GM12801 (cell line): ENCODE data around the gene CPVL.

Experiments
- CTCF ChIP-seq: IDR thresholded peaks from one replicate; pipeline ENCODE4 v1.5.1; 2011; ENCODE audit warnings: control low read depth; ENCODE audit not compliant: insufficient read length; ENCODE audit errors: extremely low read depth

Gene CPVL

DNA sequence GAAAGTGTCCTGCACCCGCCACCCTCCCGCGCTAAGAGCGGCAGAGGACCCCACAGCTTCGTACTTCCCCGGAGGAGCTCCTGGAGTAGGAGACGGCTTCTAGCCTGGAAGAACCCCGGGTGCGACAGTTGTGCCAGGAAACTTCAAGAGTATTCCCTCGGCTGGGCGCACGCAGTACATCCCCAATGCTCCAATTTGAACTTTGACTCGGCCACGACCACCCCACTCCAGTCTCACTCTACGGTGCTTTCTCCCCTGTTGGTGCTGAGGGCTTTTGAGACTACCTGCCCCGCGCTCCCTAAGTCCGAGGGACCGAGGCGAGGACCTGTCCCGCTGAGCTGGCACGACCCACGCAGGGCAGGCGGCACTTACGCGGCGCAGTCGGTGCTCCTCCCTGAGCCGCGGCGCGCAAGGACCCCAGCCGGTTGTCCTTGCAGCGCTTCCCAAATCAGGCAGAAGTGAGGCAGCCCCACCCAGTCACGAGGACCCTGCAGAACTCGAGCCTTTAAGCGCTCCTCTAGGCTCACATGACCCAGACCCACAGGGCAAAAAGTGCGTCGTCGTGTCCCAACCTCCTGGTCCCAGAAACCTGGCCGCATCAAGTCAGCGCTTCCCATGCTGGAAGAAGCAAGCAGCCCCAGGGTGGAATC lies at the start of gene CPVL:
Gene CPVL, minus strand, starts transcription at position 481 of the 650 bp plus-strand sequence. CDS start 25,476 bp downstream, outside the sequence.
- no peak for TF ChIP-seq CTCF

- TF ChIP-seq CTCF = no peak
Measured at GRCh38 chr7:29194594-29195427, 48.5 kb upstream of the CPVL start, which contains the start of gene CHN2. TSS of gene CHN2 (plus strand) at chr7:29194775.

DNA sequence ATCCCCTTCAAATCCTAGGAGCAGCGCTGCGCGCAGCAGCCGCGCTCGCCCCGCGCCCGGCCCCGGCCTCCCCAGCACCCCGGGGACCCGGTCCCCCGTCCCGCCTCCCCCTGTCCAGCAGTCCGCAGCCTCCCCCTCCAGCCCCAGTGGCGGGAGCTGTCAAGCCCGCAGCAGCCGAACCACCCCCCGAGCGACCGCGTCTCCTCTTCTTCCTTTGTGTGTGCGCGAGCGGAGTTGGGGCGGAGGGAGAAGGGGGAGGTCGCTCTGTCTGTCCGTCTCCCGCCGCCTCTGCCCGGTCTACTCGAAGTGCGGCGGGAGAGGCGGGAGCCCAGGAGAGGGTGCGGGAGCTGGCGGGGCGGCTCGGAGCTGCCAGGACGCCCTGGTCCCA lies 47.9 kb upstream of the CPVL start:
- TF ChIP-seq CTCF = no peak

GRCh38 chr7:29193316-29194205 lies 47.2 kb upstream of the CPVL start:
- TF ChIP-seq CTCF = no peak

DNA sequence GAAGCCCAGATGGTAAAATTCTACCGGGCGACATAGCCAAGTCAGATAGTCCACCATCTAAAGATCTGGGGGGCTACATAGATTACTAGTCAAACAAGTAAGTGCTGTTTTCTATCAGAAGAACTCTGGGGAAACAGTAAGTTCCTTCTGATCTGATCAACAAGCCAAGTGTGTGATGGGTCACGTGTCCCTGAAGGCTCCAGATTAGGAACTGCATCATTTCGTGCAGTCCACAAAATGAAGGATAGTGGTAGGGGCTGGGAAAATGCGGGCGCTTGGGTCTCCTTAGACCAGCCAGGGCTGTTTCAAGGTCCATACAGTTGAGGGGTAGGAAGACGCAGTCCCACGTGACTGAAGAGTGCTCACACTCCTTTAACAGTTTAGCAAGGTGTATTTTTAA lies 46.5 kb upstream of the CPVL start:
- no peak for TF ChIP-seq CTCF

DNA sequence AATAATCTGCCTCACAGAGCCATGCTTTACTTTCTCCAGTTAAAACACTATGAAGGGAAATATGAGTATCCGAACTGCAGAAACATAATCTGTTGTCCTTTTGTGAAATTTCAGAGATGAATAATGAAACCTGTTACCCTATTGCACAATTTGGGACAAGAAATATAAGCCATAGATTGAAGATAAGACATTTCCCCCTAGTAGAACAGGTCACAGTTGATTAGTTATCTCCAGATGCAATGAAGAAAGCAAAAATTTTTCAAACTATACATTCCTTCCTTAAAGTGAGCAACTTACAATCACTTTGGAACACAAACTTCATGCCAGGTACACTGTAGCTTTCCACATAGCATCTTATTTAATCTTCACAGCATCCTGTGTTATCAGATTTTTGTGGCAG lies 46.0 kb upstream of the CPVL start:
- no peak for TF ChIP-seq CTCF

DNA sequence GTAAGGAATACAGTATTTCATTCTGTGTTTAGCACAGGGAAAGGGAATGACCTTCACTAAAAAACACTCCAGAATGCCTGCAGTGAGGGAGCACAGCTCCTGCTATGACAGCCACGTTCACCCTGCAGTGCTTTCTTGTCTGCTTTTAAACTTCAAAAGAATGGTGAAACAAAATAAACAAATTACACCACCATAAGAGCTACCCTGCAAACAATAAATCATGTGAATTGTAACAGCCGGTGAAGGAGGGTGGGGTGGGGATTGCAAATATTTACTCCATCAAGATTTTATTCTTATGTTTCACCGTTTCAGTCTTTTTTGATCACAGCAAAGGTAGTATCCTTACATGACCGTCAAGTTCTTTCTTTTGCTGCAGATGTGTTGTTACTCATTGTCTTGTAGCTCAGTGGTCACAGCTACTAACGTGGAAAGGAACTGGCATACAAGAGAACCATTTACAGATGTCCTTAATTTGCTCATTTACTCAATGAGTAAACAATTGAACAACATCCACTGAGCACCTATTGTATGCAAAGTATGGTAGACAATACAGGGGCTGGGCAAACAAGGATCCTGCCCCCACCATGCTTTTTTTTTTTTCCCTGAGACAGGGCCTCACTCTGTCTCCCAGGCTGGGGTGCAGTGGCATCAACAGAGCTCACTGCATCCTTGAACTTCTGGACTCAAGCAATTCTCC lies 44.2 kb upstream of the CPVL start:
- no peak for TF ChIP-seq CTCF
